Mononuclear cell (primary cell): ENCODE measurements around the gene STKLD1. TPM values are rescaled to one million over a fixed set of nuclear protein-coding genes. Genes with fewer than 3 reads are reported as not detected.

ENCODE experiments used
- H3K27me3 ChIP-seq: 2 replicates; pipeline ENCODE4 v1.6.0; 2011; ENCODE audit warnings: low read length, control low read depth; ENCODE audit not compliant: insufficient read depth
- H3K4me1 ChIP-seq: 2 replicates; pipeline ENCODE4 v1.5.1; 2011; ENCODE audit warnings: mild to moderate bottlenecking, low read length, control low read depth; ENCODE audit not compliant: insufficient read depth
- H3K4me3 ChIP-seq: 2 replicates; pipeline ENCODE4 v1.5.1; 2011; ENCODE audit warnings: mild to moderate bottlenecking, low read length, moderate library complexity
- H3K9me3 ChIP-seq: 2 replicates; pipeline ENCODE4 v1.5.1; 2011; ENCODE audit warnings: low read depth, mild to moderate bottlenecking, control low read depth, low read length
- total RNA-seq: library from RNA; depleted of rRNA; stranded (reverse); fragments of >200 nt; gene quantifications from one replicate; pipeline ENCODE4 v1.2.3, GENCODE V29; 2012

STKLD1 gene
- total RNA-seq, 1 donor, result 0.10 TPM

DNA sequence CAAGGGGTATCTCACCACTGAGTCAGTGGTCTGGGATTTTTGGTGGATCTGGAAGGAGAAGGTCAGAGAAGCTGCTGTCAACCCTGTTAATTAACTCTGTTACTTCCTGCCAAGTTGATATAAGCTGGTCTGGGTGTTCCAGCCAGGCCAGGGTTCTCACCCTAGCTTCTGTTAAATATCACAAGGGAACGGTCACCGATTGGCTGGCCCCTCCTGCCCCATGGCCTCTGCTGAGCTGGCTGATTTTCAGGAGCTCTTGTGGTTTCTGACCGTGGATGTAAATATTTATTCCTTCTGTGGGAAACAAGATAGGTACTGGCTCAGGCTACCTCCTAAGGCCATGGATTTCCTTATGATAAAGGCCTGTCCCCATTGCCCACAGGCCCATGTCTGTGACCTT lies 47.0 kb downstream of the STKLD1 start:
- Histone ChIP-seq H3K4me1 (peaks cover 10% of the 10 kb centered on the region), H3K9me3 (no peaks in the 10 kb centered on the region)

DNA sequence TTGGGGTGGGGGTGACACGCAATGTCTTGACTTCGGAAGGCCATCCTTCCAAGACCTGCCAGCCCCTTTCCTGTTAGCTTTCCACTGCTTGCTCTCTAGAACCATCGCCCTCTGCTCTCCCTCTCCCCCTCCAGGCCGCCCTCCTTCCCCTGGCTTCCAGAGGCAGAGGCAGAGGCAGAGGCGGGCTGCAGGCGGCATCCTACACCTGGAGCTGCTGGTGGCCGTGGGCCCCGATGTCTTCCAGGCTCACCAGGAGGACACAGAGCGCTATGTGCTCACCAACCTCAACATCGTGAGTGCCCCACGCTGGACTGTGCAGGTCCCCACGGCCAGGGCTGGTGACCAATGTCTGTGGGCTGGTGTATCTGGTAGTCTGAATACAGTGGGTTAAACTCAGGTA lies 48.0 kb downstream of the STKLD1 start:
- peaks cover 3% of the 10 kb centered on the region for H3K4me1 ChIP-seq
- peaks cover 9% of the 10 kb centered on the region for H3K27me3 ChIP-seq
- no peaks in the 10 kb centered on the region for H3K9me3 ChIP-seq
- no peak overlapping the region for H3K4me3 ChIP-seq

More for the DNA sequence above, 47.0 kb downstream of the STKLD1 start:
- Histone ChIP-seq H3K27me3 (peaks cover 9% of the 10 kb centered on the region), H3K4me3 (no peak overlapping the region)

DNA sequence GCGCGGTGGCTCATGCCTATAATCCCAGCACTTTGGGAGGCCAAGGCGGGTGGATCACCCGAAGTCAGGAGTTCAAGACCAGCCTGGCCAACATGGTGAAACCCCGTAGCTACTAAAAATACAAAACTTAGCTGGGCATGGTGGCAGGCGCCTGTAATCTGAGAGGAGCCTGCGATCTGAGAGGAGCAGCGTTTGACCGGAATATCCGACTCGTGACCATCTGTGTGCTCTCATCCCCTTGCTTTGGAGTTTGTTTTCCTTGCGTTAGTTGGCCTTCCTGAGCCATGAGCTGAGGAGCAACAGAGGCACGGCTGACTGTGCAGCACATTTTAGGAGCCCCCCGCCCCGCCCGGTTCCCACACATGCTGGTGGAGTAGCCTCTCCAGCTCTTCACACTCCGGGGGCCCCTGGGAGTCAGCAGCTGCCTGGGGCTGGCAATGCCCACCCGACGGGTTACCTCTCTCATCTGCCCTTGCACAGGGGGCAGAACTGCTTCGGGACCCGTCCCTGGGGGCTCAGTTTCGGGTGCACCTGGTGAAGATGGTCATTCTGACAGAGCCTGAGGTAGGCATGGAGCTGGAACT lies 49.0 kb downstream of the STKLD1 start:
- Histone ChIP-seq H3K9me3 (no peaks in the 10 kb centered on the region), H3K4me3 (no peak overlapping the region), H3K4me1 (peaks cover 3% of the 10 kb centered on the region), H3K27me3 (peaks cover 9% of the 10 kb centered on the region)

DNA sequence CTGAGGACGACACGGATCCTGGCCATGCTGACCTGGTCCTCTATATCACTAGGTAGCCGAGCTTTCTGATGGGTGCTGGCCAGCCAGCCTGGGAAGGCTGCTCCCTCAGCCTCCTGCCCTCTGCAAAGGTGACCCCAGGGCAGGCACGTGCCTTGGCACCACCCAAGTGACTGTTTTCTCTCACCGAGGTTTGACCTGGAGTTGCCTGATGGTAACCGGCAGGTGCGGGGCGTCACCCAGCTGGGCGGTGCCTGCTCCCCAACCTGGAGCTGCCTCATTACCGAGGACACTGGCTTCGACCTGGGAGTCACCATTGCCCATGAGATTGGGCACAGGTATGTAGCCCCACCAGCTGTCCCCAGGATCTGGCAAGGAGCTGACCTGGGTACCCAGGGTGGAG lies 49.8 kb downstream of the STKLD1 start:
- Histone ChIP-seq H3K4me1 (peaks cover 3% of the 10 kb centered on the region), H3K9me3 (no peaks in the 10 kb centered on the region), H3K27me3 (peaks cover 9% of the 10 kb centered on the region), H3K4me3 (no peak overlapping the region)

- Histone ChIP-seq H3K9me3 (no peaks in the 10 kb centered on the region), H3K4me3 (no peak overlapping the region), H3K4me1 (peaks cover 3% of the 10 kb centered on the region), H3K27me3 (peaks cover 9% of the 10 kb centered on the region)
These were observed 51.6 kb downstream of the STKLD1 start for GRCh38 chr9:133427658-133428348.

- Histone ChIP-seq H3K4me1 (peaks cover 3% of the 10 kb centered on the region), H3K27me3 (peaks cover 9% of the 10 kb centered on the region), H3K4me3 (no peak overlapping the region), H3K9me3 (no peaks in the 10 kb centered on the region)
These were observed 52.5 kb downstream of the STKLD1 start for GRCh38 chr9:133428617-133429101.

DNA sequence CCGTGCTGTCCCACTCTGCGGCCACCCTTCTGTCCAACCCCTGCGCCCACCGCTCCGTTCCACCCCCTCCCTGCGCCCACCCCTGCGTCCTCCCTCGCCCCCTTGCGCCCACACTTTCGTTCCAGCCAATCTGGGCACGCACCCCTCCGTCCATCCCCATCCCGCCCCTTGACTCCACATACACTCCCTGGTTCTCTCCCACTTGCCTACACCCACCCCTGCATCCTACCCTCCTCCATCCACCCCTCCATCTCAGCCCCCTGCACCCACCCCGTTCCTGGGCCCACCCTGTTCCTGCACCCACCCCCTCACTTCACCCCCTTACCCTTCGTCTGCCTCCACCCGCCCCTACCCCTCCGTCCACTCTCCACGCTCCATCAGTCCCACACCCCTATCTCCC lies 53.0 kb downstream of the STKLD1 start:
- Histone ChIP-seq H3K4me1 (peaks cover 3% of the 10 kb centered on the region), H3K27me3 (peaks cover 9% of the 10 kb centered on the region), H3K4me3 (no peak overlapping the region), H3K9me3 (no peaks in the 10 kb centered on the region)

DNA sequence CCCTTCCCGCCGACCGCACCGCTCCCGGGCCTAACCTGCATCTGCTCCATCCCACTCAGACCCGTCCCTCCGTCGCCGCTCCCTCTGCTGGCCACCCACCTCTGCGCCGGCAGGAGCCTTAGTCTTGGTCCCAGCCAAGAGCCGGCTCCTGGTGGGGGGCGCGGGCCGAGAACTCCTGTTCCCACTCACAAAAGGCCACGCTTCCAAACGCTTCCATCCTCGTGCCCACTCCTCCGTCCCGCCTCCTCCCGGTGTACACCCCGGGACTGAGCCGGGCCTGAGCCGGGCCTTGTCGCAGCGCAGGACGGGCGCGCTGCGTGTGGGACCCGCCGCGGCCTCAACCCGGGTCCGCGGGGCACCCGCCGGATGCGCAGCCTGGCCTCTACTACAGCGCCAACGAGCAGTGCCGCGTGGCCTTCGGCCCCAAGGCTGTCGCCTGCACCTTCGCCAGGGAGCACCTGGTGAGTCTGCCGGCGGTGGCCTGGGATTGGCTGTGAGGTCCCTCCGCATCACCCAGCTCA lies 53.5 kb downstream of the STKLD1 start:
- Histone ChIP-seq H3K27me3 (peaks cover 9% of the 10 kb centered on the region), H3K4me3 (no peak overlapping the region), H3K9me3 (no peaks in the 10 kb centered on the region), H3K4me1 (peaks cover 3% of the 10 kb centered on the region)

- no peaks in the 10 kb centered on the region for H3K9me3 ChIP-seq
- H3K4me3 ChIP-seq, result no peak overlapping the region
- H3K4me1 ChIP-seq, result peaks cover 3% of the 10 kb centered on the region
- peaks cover 9% of the 10 kb centered on the region for H3K27me3 ChIP-seq
These were observed 54.1 kb downstream of the STKLD1 start for GRCh38 chr9:133430244-133430643.

DNA sequence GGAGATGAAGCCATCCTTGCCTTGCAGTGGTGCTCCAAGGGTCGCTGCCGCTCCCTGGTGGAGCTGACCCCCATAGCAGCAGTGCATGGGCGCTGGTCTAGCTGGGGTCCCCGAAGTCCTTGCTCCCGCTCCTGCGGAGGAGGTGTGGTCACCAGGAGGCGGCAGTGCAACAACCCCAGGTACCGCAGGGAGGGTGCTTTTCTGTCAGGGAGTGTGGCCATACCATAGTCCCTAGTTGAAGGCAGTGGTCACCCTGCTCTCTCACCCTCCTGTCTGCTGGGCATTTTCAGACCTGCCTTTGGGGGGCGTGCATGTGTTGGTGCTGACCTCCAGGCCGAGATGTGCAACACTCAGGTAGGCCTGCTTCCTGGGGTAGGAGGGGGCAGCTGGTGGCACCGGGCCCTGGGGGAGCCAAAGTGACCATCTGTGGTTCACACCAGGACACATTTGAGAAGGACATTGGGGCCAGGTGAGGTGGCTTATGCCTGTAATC lies 57.2 kb downstream of the STKLD1 start:
- no peaks in the 10 kb centered on the region for H3K27me3 ChIP-seq
- no peaks in the 10 kb centered on the region for H3K4me1 ChIP-seq
- H3K4me3 ChIP-seq, result no peak overlapping the region
- H3K9me3 ChIP-seq, result no peaks in the 10 kb centered on the region

DNA sequence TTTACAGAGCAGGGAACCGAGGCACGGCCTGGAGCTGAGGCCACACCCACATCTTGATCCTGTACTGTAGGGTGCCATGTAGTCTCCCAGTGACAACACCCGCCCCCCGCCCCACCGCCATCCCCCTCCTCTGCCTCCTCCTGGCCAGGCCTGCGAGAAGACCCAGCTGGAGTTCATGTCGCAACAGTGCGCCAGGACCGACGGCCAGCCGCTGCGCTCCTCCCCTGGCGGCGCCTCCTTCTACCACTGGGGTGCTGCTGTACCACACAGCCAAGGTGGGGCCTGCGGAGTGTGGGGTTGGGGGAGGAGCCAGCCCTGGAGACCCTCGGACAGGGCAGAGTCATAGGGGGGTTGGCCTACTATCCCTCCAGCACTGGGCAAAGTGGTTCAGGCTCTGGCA lies 60.5 kb downstream of the STKLD1 start:
- peaks cover 4% of the 10 kb centered on the region for H3K4me1 ChIP-seq
- no peaks in the 10 kb centered on the region for H3K9me3 ChIP-seq
- no peaks in the 10 kb centered on the region for H3K27me3 ChIP-seq
- H3K4me3 ChIP-seq, result no peak overlapping the region

- Histone ChIP-seq H3K4me3 (no peak overlapping the region), H3K9me3 (no peaks in the 10 kb centered on the region), H3K27me3 (no peaks in the 10 kb centered on the region), H3K4me1 (peaks cover 4% of the 10 kb centered on the region)
These were observed 61.8 kb downstream of the STKLD1 start for GRCh38 chr9:133437753-133438531.

DNA sequence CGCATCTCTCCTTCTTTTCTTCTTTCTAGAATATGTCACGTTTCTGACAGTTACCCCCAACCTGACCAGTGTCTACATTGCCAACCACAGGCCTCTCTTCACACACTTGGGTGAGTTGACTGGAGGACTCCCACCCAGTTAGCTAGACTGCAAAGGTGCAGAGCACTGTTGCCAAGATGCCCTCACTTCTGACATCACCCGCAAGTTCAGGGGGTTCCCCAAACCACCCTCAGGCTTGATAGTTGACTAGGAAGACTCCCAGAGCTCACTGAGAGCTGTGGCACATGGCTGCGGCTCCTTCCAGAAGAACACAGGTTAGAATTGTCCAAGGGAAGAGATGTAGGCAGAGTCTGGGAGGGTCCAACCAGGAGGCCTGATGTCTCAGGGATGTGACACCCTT lies 63.2 kb downstream of the STKLD1 start:
- peaks cover 4% of the 10 kb centered on the region for H3K4me1 ChIP-seq
- no peaks in the 10 kb centered on the region for H3K27me3 ChIP-seq
- no peak overlapping the region for H3K4me3 ChIP-seq
- no peaks in the 10 kb centered on the region for H3K9me3 ChIP-seq

- peaks cover 4% of the 10 kb centered on the region for H3K4me1 ChIP-seq
- H3K9me3 ChIP-seq, result no peaks in the 10 kb centered on the region
- no peaks in the 10 kb centered on the region for H3K27me3 ChIP-seq
- no peak overlapping the region for H3K4me3 ChIP-seq
These were observed 64.7 kb downstream of the STKLD1 start for GRCh38 chr9:133440874-133441273.

DNA sequence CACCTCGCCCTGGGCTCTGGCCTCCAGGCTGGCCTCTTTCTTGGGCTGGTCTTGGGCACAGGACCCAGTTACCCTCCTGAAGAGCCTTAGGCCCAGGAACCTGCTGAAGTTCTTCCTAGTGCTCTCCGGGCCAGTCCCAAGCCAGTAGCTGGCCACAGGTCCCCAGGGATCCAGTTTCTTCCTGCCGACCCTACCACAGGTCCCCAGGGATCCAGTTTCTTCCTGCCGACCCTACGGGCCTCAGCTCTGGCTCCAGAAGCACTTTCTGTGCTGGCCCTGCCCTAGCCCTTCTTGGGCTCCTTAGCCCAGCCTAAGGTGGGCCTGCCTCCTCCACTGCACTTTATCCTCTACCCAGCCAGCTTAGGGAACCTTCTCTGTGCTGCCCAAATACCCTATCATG lies 65.4 kb downstream of the STKLD1 start:
- Histone ChIP-seq H3K4me3 (no peak overlapping the region), H3K9me3 (no peaks in the 10 kb centered on the region), H3K4me1 (peaks cover 4% of the 10 kb centered on the region), H3K27me3 (no peaks in the 10 kb centered on the region)
